HG02870 (cell line): ENCODE measurements around the gene RIMS4.

Source experiments
- ATAC-seq: cut with Tn5 transposase; IDR thresholded peaks from one replicate; pipeline ENCODE4 v1.9.1; 2021; ENCODE audit warnings: mild to moderate bottlenecking, moderate library complexity; ENCODE audit not compliant: unreplicated experiment

Gene RIMS4

GRCh38 chr20:44810391-44811149 is at the start of gene RIMS4:
Gene RIMS4, minus strand, starts transcription at chr20:44810546. Its CDS starts 275 bp downstream, at chr20:44810271.
- no peak for ATAC-seq

GRCh38 chr20:44858606-44859360 is 48.4 kb upstream of the RIMS4 start:
- ATAC-seq, result no peak

DNA sequence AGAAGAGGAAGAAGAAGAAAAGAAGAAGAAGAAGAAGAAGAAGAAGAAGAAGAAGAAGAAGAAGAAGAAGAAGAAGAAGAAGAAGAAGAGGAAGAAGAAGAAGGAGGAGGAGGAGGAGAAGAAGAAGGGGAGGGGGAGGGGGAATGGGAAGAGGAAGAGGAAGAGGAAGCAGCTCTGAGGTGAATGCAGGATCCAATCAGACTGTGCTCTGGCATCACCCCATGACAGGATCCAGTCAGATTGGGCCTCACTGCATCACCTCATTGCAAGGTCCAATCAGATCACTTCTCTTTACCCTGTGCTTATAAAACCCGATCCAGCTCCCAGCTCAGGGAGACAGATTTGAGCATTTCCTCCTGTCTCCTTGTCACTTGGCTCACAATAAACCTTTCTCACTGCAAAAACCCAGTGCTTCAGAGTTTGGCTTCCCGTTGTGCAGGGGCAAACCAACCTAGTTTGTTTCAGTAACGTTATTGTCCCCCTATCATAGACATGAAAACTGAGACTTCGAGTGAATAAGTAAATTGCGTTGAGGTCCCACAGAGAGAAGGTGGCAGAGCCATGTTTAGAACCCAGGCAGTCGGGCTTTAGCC is 46.6 kb upstream of the RIMS4 start:
- no peak for ATAC-seq

DNA sequence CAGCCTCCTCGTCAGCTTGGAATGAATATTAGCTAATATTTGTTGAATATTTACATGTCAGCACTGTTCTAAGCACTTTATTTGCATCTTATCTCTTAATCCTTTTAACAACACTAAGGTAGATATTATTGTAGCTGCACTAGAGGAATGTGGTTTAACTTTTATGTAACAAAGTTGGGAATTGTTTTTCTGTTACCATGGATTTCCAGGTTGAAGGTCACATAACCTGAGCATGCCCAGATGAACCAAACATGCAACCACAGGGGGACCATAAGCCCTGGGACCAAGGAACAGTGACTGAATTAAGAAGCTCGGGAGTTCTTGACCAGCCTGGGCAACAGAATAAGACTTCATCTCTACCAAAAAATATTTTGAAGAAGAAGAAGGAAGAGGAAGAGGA is 46.1 kb upstream of the RIMS4 start:
- ATAC-seq, result no peak

- no peak for ATAC-seq
Observed at GRCh38 chr20:44851545-44851944, 41.2 kb upstream of the RIMS4 start.

- no peak for ATAC-seq
Observed at GRCh38 chr20:44850837-44851236, 40.5 kb upstream of the RIMS4 start.

DNA sequence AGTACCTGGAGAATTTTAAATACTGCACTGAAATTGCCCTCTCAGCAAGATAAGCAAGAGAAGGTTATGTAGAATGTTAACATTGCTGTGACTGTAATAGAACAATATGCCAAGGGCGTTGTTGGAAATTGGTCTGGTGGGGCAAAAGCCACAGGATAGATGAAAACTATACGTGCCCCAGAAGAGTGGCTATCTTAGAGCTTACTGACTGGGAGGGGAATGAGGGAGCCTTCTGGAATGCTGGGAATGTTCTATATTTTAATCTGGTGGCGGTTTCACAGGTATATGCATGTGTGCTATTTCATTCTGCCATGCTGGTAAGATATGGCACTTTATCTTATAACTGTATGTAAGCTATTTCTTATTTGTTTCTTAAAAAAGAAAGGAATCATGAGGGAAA is 39.9 kb upstream of the RIMS4 start:
- no peak for ATAC-seq

DNA sequence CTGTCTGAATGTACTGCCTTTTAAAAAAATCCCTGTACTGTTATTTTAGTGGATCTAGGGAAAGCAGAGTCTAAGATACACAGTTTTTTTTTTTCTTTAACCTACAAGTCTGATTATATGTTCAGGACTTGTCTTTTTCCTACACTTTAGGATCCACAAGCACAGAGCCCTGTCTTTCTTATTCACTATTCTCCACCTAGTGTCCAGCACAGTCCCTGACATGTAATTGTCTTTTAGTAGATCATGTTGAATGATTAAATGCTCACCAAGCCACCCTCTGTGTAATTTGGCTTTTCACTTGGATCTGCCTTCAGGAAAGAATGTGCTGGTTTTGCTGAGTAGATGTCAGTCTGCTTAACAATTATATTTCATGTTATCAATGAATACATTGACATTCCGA is 39.4 kb upstream of the RIMS4 start:
- no peak for ATAC-seq

DNA sequence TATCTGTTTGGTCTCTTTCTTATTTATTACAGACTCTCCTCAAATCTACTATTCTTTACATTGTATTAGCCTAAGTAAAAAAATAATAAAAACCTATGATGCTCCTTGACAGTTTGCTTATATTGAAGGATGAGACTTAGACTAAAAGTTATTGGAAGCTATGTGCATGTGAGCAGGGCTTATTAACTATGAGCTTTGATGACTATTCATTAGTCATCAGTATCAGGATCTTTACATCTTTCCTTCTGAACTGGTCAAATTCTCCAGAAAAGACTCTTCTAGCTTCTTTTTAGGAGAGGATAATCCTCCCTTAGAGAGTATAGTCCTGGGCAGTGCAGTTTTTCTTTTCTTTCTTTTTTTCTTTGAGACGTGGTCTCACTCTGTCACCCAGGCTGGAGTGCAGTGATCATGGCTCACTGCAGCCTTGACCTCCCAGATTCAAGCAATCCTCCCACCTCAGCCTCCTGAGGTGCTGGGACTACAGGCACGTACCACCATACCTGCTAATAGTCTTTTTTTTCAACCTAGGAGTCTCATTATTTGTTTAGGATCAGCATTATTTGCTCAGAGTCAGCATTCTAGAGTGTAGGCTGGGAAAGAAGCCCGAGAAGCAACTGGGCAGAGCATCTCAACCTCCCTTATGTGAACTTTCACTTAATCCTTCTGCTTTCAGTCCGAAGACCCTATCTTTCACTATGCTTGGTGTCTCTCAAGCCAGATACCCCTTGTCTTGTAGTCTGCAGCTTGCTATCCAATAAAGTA is 38.1 kb upstream of the RIMS4 start:
- no peak for ATAC-seq

DNA sequence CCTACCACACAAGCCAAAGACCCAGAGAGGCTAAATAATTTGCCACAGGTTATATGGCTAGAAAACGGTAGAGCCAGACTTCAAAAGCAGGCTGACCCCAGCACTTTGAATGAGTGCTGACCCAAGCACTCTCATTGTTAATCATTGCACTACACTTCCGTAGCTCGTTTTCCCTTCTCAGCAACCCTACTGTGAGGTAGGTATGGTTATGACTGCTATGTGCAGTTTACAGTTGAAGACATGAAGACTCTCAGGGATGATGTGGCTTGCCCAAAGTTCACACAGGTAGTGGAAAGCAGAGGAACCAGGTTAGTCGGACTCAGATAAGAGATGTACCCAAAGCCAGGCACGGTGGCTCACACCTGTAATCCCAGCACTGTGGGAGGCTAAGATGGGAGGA is 33.5 kb upstream of the RIMS4 start:
- ATAC-seq, result no peak

DNA sequence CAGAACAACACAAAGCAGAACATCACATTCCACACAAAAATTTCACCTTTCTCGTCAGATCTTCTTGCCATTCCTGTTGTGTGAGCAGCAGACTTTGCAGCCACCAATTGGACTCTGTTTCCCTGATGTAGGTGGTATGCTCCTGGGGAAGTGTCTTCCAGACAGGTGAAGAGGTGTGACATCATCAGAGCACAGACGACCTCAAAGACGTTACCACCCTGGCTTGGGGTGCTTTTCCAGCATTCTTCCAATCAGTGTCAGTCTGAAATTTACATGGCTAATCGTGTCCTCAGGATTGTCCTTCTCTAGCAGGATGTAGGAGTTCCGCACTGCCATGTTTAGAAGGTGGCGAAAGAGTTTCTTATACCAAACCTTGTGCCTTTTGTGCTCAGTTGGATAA is 31.6 kb upstream of the RIMS4 start:
- no peak for ATAC-seq

DNA sequence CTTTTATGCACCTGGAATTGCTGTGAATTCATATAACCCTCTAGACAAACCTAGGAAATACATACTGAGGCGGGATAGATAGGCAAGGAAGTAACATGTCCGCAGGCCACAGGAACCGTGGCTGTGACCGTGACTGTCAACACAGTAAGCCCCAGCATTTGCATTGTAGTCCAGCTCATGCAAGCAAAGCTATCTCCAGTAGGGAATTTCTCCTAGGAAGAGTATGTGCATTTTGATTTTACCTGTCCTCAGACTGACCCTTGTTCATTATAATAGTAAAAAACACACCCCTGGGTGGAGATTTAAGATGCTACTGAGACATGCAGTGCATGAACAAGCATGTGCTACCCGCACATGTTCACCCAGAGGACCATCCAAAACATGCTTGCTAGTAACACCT is 30.5 kb upstream of the RIMS4 start:
- ATAC-seq, result no peak

DNA sequence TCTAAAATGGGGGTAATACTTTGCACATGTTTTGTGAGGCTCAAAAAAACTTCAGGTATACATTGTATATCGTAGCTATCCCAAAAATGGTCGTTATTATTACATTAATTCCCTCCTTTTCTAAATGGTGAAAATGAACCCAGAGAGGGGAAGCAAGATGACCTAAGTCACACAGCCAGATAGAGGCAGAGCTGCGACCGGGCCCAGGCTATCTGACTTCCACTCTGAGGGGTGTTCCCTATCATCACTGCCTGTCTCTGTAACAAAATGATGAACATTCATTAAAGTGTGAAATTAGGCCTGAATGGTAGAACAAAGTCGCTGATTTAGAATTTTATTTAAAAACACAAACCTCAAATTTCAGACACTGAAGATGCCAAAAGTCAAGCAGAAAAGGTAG is 29.1 kb upstream of the RIMS4 start:
- no peak for ATAC-seq

- no peak for ATAC-seq
Observed at GRCh38 chr20:44838521-44838920, 28.2 kb upstream of the RIMS4 start.

GRCh38 chr20:44837946-44838345 is 27.6 kb upstream of the RIMS4 start:
- ATAC-seq, result no peak

GRCh38 chr20:44836601-44837120 is 26.3 kb upstream of the RIMS4 start:
- no peak for ATAC-seq

DNA sequence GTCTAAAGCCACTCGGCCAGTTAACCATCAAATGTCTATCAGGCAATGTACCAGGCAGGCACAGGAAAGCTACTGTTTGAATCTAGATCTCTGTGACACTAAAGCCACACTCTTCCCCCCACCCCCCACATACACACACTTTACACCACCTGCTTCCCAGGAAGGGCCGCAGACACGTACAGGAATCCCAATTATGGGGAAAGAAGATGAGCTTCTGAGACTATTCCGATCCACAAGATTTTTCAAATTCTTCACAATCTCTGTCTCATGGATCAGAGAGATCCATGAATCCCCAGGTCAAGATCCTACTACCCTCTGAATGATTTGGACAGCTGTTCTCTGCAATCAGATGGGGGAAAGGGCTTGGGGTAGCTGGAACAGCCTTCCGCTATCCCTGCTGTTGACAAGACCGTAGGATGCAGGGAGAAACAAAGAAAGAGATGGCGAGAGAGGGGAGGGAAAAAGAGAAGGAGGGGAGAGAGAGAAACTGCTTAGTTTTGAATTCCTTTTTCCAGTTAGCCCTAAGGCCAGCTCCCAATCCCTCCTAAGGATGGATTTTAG is 25.4 kb upstream of the RIMS4 start:
- ATAC-seq, result no peak

GRCh38 chr20:44835116-44835515 is 24.8 kb upstream of the RIMS4 start:
- no peak for ATAC-seq

- no peak for ATAC-seq
Observed at GRCh38 chr20:44834693-44835092, 24.3 kb upstream of the RIMS4 start.

GRCh38 chr20:44833437-44833836 is 23.1 kb upstream of the RIMS4 start:
- ATAC-seq, result no peak

- no peak for ATAC-seq
Observed at GRCh38 chr20:44832724-44833123, 22.4 kb upstream of the RIMS4 start.
